ENCODE measurements around the gene SH3RF1.

DNA sequence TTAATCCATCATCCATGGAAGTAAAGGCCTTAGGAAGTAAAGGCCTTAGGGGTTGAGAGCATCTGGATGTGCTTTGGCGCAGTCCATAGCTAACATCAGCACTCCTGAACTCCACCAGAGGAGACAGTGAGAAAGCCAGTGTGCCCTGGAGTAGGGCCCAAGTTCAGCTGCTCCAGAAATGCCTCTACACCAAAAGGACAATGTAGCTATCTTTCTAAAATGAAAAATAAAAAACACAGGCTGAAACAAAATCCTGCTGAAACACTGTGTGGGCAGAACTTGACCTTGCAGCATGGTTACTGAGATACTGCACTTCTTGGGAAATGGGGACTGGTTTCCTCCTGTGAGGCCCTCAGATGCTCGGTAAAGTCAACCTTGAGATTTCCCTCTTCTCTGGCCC is 29.3 kb downstream of the SH3RF1 start:
- TF ChIP-seq, protein P1, sequence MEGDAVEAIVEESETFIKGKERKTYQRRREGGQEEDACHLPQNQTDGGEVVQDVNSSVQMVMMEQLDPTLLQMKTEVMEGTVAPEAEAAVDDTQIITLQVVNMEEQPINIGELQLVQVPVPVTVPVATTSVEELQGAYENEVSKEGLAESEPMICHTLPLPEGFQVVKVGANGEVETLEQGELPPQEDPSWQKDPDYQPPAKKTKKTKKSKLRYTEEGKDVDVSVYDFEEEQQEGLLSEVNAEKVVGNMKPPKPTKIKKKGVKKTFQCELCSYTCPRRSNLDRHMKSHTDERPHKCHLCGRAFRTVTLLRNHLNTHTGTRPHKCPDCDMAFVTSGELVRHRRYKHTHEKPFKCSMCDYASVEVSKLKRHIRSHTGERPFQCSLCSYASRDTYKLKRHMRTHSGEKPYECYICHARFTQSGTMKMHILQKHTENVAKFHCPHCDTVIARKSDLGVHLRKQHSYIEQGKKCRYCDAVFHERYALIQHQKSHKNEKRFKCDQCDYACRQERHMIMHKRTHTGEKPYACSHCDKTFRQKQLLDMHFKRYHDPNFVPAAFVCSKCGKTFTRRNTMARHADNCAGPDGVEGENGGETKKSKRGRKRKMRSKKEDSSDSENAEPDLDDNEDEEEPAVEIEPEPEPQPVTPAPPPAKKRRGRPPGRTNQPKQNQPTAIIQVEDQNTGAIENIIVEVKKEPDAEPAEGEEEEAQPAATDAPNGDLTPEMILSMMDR (IDR thresholded peaks at IDR 0.05) = no peak
- no peak for TF ChIP-seq EP300 (IDR thresholded peaks at IDR 0.05)

Data from sigmoid colon (tissue), 4 donors.